Mesenchymal stem cell (in vitro differentiated cells and primary cell): ENCODE measurements around the gene ARSG.
A peak's percentile ranks its signal among the peaks of the same experiment; 100 is the strongest.
"Not testable (repeated sequence)": the region's sequence is repeated elsewhere in the genome, so short reads cannot be mapped to it uniquely, and the experiment has no call there.

Experiments used
- DNase-seq: peaks from one replicate; pipeline ENCODE4 v3.0.0-alpha.2; 2013
- H2AFZ ChIP-seq: one replicate; pipeline ENCODE4 v1.6.1; 2013; ENCODE audit warnings: low read depth, mild to moderate bottlenecking, control low read depth, inconsistent platforms, low read length, moderate library complexity
- H2AK5ac ChIP-seq: 2 replicates; pipeline ENCODE4 v1.6.1; 2013; ENCODE audit warnings: low read length, moderate library complexity, mild to moderate bottlenecking, inconsistent platforms; ENCODE audit not compliant: severe bottlenecking
- H2BK120ac ChIP-seq: one replicate; pipeline ENCODE4 v1.6.1; 2013; ENCODE audit warnings: low read depth, mild to moderate bottlenecking, inconsistent platforms, low read length, moderate library complexity
- H2BK12ac ChIP-seq, 2 experiments: one replicate each; pipeline ENCODE4 v1.6.1; 2013; ENCODE audit warnings: inconsistent platforms in 2 of 2, low read length in 2 of 2, mild to moderate bottlenecking in 2 of 2, moderate library complexity in 2 of 2, control low read depth in 1 of 2
- H2BK15ac ChIP-seq: one replicate; pipeline ENCODE4 v1.6.1; 2013; ENCODE audit warnings: mild to moderate bottlenecking, low read depth, inconsistent platforms; ENCODE audit not compliant: poor library complexity, severe bottlenecking
- H2BK5ac ChIP-seq: 2 replicates; pipeline ENCODE4 v1.6.1; 2013; ENCODE audit warnings: low read depth, mild to moderate bottlenecking, low read length, control low read depth, inconsistent platforms; ENCODE audit not compliant: poor library complexity, severe bottlenecking
- H3K14ac ChIP-seq, 2 experiments: one replicate each; pipeline ENCODE4 v1.6.1; 2013; ENCODE audit warnings: inconsistent platforms in 2 of 2, low read length in 2 of 2, control low read depth in 1 of 2, mild to moderate bottlenecking in 1 of 2, moderate library complexity in 1 of 2
- H3K18ac ChIP-seq, 2 experiments: one replicate each; pipeline ENCODE4 v1.6.1; 2013; ENCODE audit warnings: inconsistent platforms in 2 of 2, low read length in 2 of 2, control low read depth in 1 of 2, low read depth in 1 of 2, mild to moderate bottlenecking in 1 of 2
- H3K23ac ChIP-seq, 2 experiments: one replicate each; pipeline ENCODE4 v1.6.1; 2013; ENCODE audit warnings: inconsistent platforms in 2 of 2, low read length in 2 of 2, mild to moderate bottlenecking in 2 of 2, moderate library complexity in 2 of 2, control low read depth in 1 of 2
- H3K27ac ChIP-seq: 2 replicates; pipeline ENCODE4 v1.5.1; 2013; ENCODE audit warnings: mild to moderate bottlenecking, moderate library complexity, low read length, control low read depth, inconsistent platforms; ENCODE audit not compliant: poor library complexity, severe bottlenecking
- H3K27me3 ChIP-seq, 2 experiments: 2 replicates each; pipeline versions ENCODE4 v1.6.1 to v1.7.0; 2013; ENCODE audit warnings: low read length in 2 of 2, mild to moderate bottlenecking in 2 of 2, moderate library complexity in 2 of 2, control low read depth in 1 of 2, inconsistent platforms in 1 of 2; ENCODE audit not compliant: control insufficient read depth in 1 of 2, insufficient read depth in 1 of 2
- H3K36me3 ChIP-seq, 2 experiments: 2 replicates each; pipeline versions ENCODE4 v1.6.1 to v1.7.0; 2013; ENCODE audit warnings: low read length in 2 of 2, control low read depth in 1 of 2, inconsistent platforms in 1 of 2, low read depth in 1 of 2, mild to moderate bottlenecking in 1 of 2; ENCODE audit not compliant: insufficient read depth in 2 of 2, control insufficient read depth in 1 of 2
- H3K4ac ChIP-seq, 2 experiments: one replicate each; pipeline ENCODE4 v1.6.1; 2013; ENCODE audit warnings: inconsistent platforms in 2 of 2, low read length in 2 of 2, mild to moderate bottlenecking in 2 of 2, moderate library complexity in 2 of 2, control low read depth in 1 of 2, low read depth in 1 of 2
- H3K4me1 ChIP-seq: 2 replicates; pipeline ENCODE4 v1.6.1; 2013; ENCODE audit warnings: low read depth, low read length, control low read depth; ENCODE audit not compliant: control insufficient read depth, insufficient read depth
- H3K4me2 ChIP-seq: 2 replicates; pipeline ENCODE4 v1.6.1; 2013; ENCODE audit warnings: low read length, mild to moderate bottlenecking, inconsistent platforms; ENCODE audit not compliant: poor library complexity, severe bottlenecking
- H3K4me3 ChIP-seq, 2 experiments: 2 replicates each; pipeline versions ENCODE4 v1.5.1 to v1.7.0; 2013; ENCODE audit warnings: low read length in 2 of 2, mild to moderate bottlenecking in 2 of 2, control low read depth in 1 of 2, low read depth in 1 of 2; ENCODE audit not compliant: insufficient read depth in 1 of 2
- H3K79me1 ChIP-seq: replicated peaks from 2 replicates; pipeline ENCODE4 v1.6.1; 2013; ENCODE audit warnings: mild to moderate bottlenecking, control low read depth, low read length, inconsistent platforms; ENCODE audit not compliant: poor library complexity, severe bottlenecking
- H3K9ac ChIP-seq: 2 replicates; pipeline ENCODE4 v1.7.0; 2013; ENCODE audit warnings: mild to moderate bottlenecking, low read length, moderate library complexity
- H3K9me3 ChIP-seq: 2 replicates; pipeline ENCODE4 v1.7.0; 2013; ENCODE audit warnings: mild to moderate bottlenecking, low read length; ENCODE audit not compliant: control insufficient read depth
- H4K8ac ChIP-seq: one replicate; pipeline ENCODE4 v1.6.1; 2013; ENCODE audit warnings: inconsistent platforms, mild to moderate bottlenecking, low read length, moderate library complexity
- H4K91ac ChIP-seq: one replicate; pipeline ENCODE4 v1.6.1; 2013; ENCODE audit warnings: mild to moderate bottlenecking, low read length, inconsistent platforms
- WGBS: methylation state at CpG from one replicate; pipeline ENCODE4 v1.1.7; 2013; ENCODE audit warnings: mixed read lengths; 5-methylcytosine and 5-hydroxymethylcytosine counted together

Gene ARSG

GRCh38 chr17:68255151-68255550 lies 36.1 kb upstream of the ARSG start:
- no peak overlapping the region for H2AFZ ChIP-seq
- H3K9ac ChIP-seq = no peak overlapping the region
- no peak overlapping the region for H2BK12ac ChIP-seq
- 98% methylated on average over 4 of the region's 4 CpGs for WGBS
- DNase-seq = no peak
- H3K36me3 ChIP-seq = peaks cover 17 to 73% of the 10 kb centered on the region in 2 experiments
- no peaks in the 10 kb centered on the region for H3K9me3 ChIP-seq
- H3K18ac ChIP-seq = no peak overlapping the region
- H3K4me1 ChIP-seq = no peaks in the 10 kb centered on the region
- H3K14ac ChIP-seq = no peak overlapping the region
- no peak overlapping the region for H3K4me2 ChIP-seq
- no peak overlapping the region for H2BK5ac ChIP-seq
- no peak overlapping the region for H2BK120ac ChIP-seq
- no peaks in the 10 kb centered on the region for H3K27me3 ChIP-seq
- H2BK15ac ChIP-seq = no peak overlapping the region
- peak overlapping the region; percentile 2 for H4K91ac ChIP-seq
- H3K79me1 ChIP-seq = peaks cover 4% of the 10 kb centered on the region
- no peak overlapping the region for H2AK5ac ChIP-seq
- H4K8ac ChIP-seq = no peak overlapping the region
- H3K23ac ChIP-seq = no peak overlapping the region
- H3K27ac ChIP-seq = no peak overlapping the region
- no peak overlapping the region for H3K4ac ChIP-seq
- no peak overlapping the region for H3K4me3 ChIP-seq

DNA sequence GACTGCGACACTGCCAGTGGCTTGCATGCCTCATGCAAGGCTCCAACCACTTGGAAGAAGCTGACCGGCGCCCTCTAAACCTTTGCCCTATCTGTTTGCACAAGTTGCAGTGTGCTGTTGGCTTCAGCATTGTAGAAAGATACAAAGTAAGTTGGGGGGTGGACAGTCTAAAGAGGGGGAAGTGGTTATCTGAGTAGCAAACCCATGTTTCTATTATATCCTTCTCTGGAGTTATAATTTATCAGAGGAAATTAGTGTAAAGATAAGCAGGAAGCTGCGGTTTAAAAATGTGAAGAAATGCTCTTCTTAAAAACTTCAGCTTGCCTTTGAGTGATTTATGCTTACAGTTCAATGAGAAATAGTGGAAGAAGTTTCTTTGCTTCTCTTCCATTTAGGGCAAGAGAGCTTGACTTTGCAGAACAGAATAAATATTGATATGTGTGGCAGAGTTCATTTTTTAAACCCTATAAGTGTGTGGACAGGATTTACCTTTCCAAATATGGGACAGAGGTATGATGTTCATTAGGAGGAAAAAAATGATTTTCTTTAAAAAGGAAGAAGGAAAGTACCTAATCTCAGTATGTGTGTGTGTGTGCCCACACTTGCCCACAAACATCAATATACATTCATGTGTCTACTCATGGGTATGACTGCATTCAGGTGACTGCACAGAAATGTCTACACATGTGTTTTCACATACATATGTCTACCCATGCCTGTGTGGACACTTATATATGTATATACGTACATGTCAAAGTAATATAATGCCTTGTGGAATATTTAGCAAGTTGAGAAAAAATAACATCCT lies 35.4 kb upstream of the ARSG start:
- no peaks in the 10 kb centered on the region for H3K9me3 ChIP-seq
- no peak overlapping the region for H3K9ac ChIP-seq
- H2BK5ac ChIP-seq = no peak overlapping the region
- no peak overlapping the region for H4K8ac ChIP-seq
- H3K79me1 ChIP-seq = peaks cover 1% of the 10 kb centered on the region
- no peak overlapping the region for H4K91ac ChIP-seq
- DNase-seq = peak; percentile 27
- H2AK5ac ChIP-seq = no peak overlapping the region
- H3K23ac ChIP-seq = no peak overlapping the region
- no peak overlapping the region for H2BK120ac ChIP-seq
- H3K4ac ChIP-seq = no peak overlapping the region
- H3K4me2 ChIP-seq = no peak overlapping the region
- H3K27ac ChIP-seq = no peak overlapping the region
- peaks cover 17 to 65% of the 10 kb centered on the region in 2 experiments for H3K36me3 ChIP-seq
- 91% methylated on average over 4 of the region's 5 CpGs for WGBS
- H3K4me1 ChIP-seq = no peaks in the 10 kb centered on the region
- H3K14ac ChIP-seq = no peak overlapping the region
- no peak overlapping the region for H2BK15ac ChIP-seq
- no peak overlapping the region for H3K4me3 ChIP-seq
- H3K27me3 ChIP-seq = no peaks in the 10 kb centered on the region
- no peak overlapping the region for H2AFZ ChIP-seq
- H2BK12ac ChIP-seq = no peak overlapping the region
- H3K18ac ChIP-seq = no peak overlapping the region

GRCh38 chr17:68256701-68257100 lies 34.6 kb upstream of the ARSG start:
- not testable (repeated sequence) for H3K27ac ChIP-seq, DNase-seq, H2AFZ ChIP-seq, H3K4ac ChIP-seq, H2BK5ac ChIP-seq, H3K79me1 ChIP-seq, H2BK120ac ChIP-seq, H3K4me1 ChIP-seq, H2BK12ac ChIP-seq, H3K27me3 ChIP-seq, H2AK5ac ChIP-seq, H3K9ac ChIP-seq, H3K4me2 ChIP-seq, H2BK15ac ChIP-seq, H3K14ac ChIP-seq, H3K9me3 ChIP-seq, H3K4me3 ChIP-seq, H4K8ac ChIP-seq, H3K23ac ChIP-seq, H4K91ac ChIP-seq, H3K18ac ChIP-seq
- 98% methylated on average over 5 of the region's 5 CpGs for WGBS
- H3K36me3 ChIP-seq = peaks cover 17 to 57% of the 10 kb centered on the region in 2 experiments

GRCh38 chr17:68257934-68258333 lies 33.4 kb upstream of the ARSG start:
- H2AK5ac ChIP-seq = no peak overlapping the region
- H2BK5ac ChIP-seq = no peak overlapping the region
- H3K27ac ChIP-seq = no peak overlapping the region
- H4K8ac ChIP-seq = no peak overlapping the region
- H2BK15ac ChIP-seq = no peak overlapping the region
- H4K91ac ChIP-seq = no peak overlapping the region
- no peaks in the 10 kb centered on the region for H3K4me1 ChIP-seq
- H2BK12ac ChIP-seq = no peak overlapping the region
- H3K14ac ChIP-seq = no peak overlapping the region
- H2AFZ ChIP-seq = no peak overlapping the region
- H3K27me3 ChIP-seq = no peaks in the 10 kb centered on the region
- no peak overlapping the region for H3K4ac ChIP-seq
- H3K23ac ChIP-seq = no peak overlapping the region
- H3K36me3 ChIP-seq = peaks cover 14 to 45% of the 10 kb centered on the region in 2 experiments
- no peak overlapping the region for H3K4me3 ChIP-seq
- no peaks in the 10 kb centered on the region for H3K9me3 ChIP-seq
- no peak overlapping the region for H2BK120ac ChIP-seq
- no peak overlapping the region for H3K18ac ChIP-seq
- no peak for DNase-seq
- peaks cover 1% of the 10 kb centered on the region for H3K79me1 ChIP-seq
- H3K4me2 ChIP-seq = no peak overlapping the region
- H3K9ac ChIP-seq = peak overlapping the region; percentile 74
